Muscle layer of colon (tissue), 2 donors: ENCODE data around the gene TSPYL4.

ENCODE experiments used
- H3K27ac ChIP-seq: one replicate; pipeline ENCODE4 v1.7.0; 2013; ENCODE audit warnings: low read depth, mild to moderate bottlenecking, low read length, moderate library complexity
- H3K27me3 ChIP-seq, 2 donors: one replicate each; pipeline ENCODE4 v1.7.0; 2013; ENCODE audit warnings: low read length in 2 of 2, mild to moderate bottlenecking in 2 of 2; ENCODE audit not compliant: insufficient read depth in 2 of 2, control insufficient read depth in 1 of 2
- H3K36me3 ChIP-seq: one replicate; pipeline ENCODE4 v1.7.0; 2013; ENCODE audit warnings: mild to moderate bottlenecking, low read length; ENCODE audit not compliant: insufficient read depth
- H3K4me1 ChIP-seq: one replicate; pipeline ENCODE4 v1.7.0; 2013; ENCODE audit warnings: mild to moderate bottlenecking, low read length; ENCODE audit not compliant: insufficient read depth
- H3K4me3 ChIP-seq, 2 donors: one replicate each; pipeline ENCODE4 v1.7.0; 2013; ENCODE audit warnings: low read length in 2 of 2, low read depth in 1 of 2, mild to moderate bottlenecking in 1 of 2, moderate library complexity in 1 of 2
- H3K9ac ChIP-seq: one replicate; pipeline ENCODE4 v1.7.0; 2013; ENCODE audit warnings: low read length
- H3K9me3 ChIP-seq: one replicate; pipeline ENCODE4 v1.7.0; 2013; ENCODE audit warnings: mild to moderate bottlenecking, low read length
- donor health status: abdominal sarcoma.
- donor health status: Adenocarcinoma of cecum.

TSPYL4 gene

GRCh38 chr6:116218172-116218633, 35.7 kb downstream of the TSPYL4 start:
- H3K9me3 ChIP-seq: no peaks in the 10 kb centered on the region
- H3K4me1 ChIP-seq: no peaks in the 10 kb centered on the region
- H3K9ac ChIP-seq: no peak overlapping the region
- no peaks in the 10 kb centered on the region for H3K27me3 ChIP-seq
- no peak overlapping the region for H3K4me3 ChIP-seq
- no peaks in the 10 kb centered on the region for H3K36me3 ChIP-seq
- no peak overlapping the region for H3K27ac ChIP-seq

- no peak overlapping the region for H3K27ac ChIP-seq
- H3K9ac ChIP-seq: no peak overlapping the region
- H3K36me3 ChIP-seq: no peaks in the 10 kb centered on the region
These were observed 36.8 kb downstream of the TSPYL4 start for GRCh38 chr6:116217069-116217468.

GRCh38 chr6:116215414-116215813, 38.5 kb downstream of the TSPYL4 start:
- Histone ChIP-seq H3K9ac (no peak overlapping the region), H3K27me3 (no peaks in the 10 kb centered on the region), H3K36me3 (no peaks in the 10 kb centered on the region), H3K9me3 (no peaks in the 10 kb centered on the region), H3K27ac (no peak overlapping the region), H3K4me3 (no peak overlapping the region), H3K4me1 (no peaks in the 10 kb centered on the region)

More at GRCh38 chr6:116217069-116217468, 36.8 kb downstream of the TSPYL4 start:
- H3K9me3 ChIP-seq: no peaks in the 10 kb centered on the region
- no peaks in the 10 kb centered on the region for H3K27me3 ChIP-seq
- H3K4me3 ChIP-seq: no peak overlapping the region
- no peaks in the 10 kb centered on the region for H3K4me1 ChIP-seq

- no peaks in the 10 kb centered on the region for H3K4me1 ChIP-seq
- H3K9ac ChIP-seq: no peak overlapping the region
- H3K27ac ChIP-seq: no peak overlapping the region
- H3K36me3 ChIP-seq: no peaks in the 10 kb centered on the region
- H3K27me3 ChIP-seq: no peaks in the 10 kb centered on the region
- no peak overlapping the region for H3K4me3 ChIP-seq
- no peaks in the 10 kb centered on the region for H3K9me3 ChIP-seq
These were observed 39.2 kb downstream of the TSPYL4 start for GRCh38 chr6:116214681-116215080.

- H3K27ac ChIP-seq: no peak overlapping the region
These were observed 43.0 kb downstream of the TSPYL4 start for GRCh38 chr6:116210750-116211425.

GRCh38 chr6:116210316-116210715, 43.6 kb downstream of the TSPYL4 start:
- Histone ChIP-seq H3K27ac (no peak overlapping the region), H3K36me3 (no peaks in the 10 kb centered on the region), H3K4me1 (no peaks in the 10 kb centered on the region), H3K27me3 (no peaks in the 10 kb centered on the region), H3K9ac (no peak overlapping the region), H3K9me3 (no peaks in the 10 kb centered on the region), H3K4me3 (no peak overlapping the region)

More at GRCh38 chr6:116210750-116211425, 43.0 kb downstream of the TSPYL4 start:
- no peak overlapping the region for H3K9ac ChIP-seq
- no peaks in the 10 kb centered on the region for H3K36me3 ChIP-seq
- no peaks in the 10 kb centered on the region for H3K9me3 ChIP-seq
- H3K4me1 ChIP-seq: no peaks in the 10 kb centered on the region
- no peak overlapping the region for H3K4me3 ChIP-seq
- H3K27me3 ChIP-seq: no peaks in the 10 kb centered on the region

- no peaks in the 10 kb centered on the region for H3K36me3 ChIP-seq
- no peak overlapping the region for H3K27ac ChIP-seq
- H3K4me1 ChIP-seq: no peaks in the 10 kb centered on the region
- no peak overlapping the region for H3K4me3 ChIP-seq
- H3K9me3 ChIP-seq: no peaks in the 10 kb centered on the region
- no peaks in the 10 kb centered on the region for H3K27me3 ChIP-seq
- H3K9ac ChIP-seq: no peak overlapping the region
These were observed 45.7 kb downstream of the TSPYL4 start for GRCh38 chr6:116208056-116208785.

GRCh38 chr6:116206231-116206903, 47.5 kb downstream of the TSPYL4 start:
- Histone ChIP-seq H3K4me1 (no peaks in the 10 kb centered on the region), H3K27ac (no peak overlapping the region), H3K27me3 (no peaks in the 10 kb centered on the region), H3K4me3 (no peak overlapping the region), H3K36me3 (no peaks in the 10 kb centered on the region), H3K9me3 (no peaks in the 10 kb centered on the region), H3K9ac (no peak overlapping the region)

- Histone ChIP-seq H3K36me3 (no peaks in the 10 kb centered on the region), H3K4me1 (no peaks in the 10 kb centered on the region), H3K27me3 (no peaks in the 10 kb centered on the region), H3K9me3 (no peaks in the 10 kb centered on the region), H3K9ac (no peak overlapping the region), H3K4me3 (no peak overlapping the region), H3K27ac (no peak overlapping the region)
These were observed 48.6 kb downstream of the TSPYL4 start for GRCh38 chr6:116205281-116205680.

- H3K9me3 ChIP-seq: no peaks in the 10 kb centered on the region
- H3K9ac ChIP-seq: no peak overlapping the region
- no peaks in the 10 kb centered on the region for H3K4me1 ChIP-seq
- no peak overlapping the region for H3K27ac ChIP-seq
- H3K36me3 ChIP-seq: no peaks in the 10 kb centered on the region
- no peaks in the 10 kb centered on the region for H3K27me3 ChIP-seq
- no peak overlapping the region for H3K4me3 ChIP-seq
These were observed 52.3 kb downstream of the TSPYL4 start for GRCh38 chr6:116201538-116201937.

- Histone ChIP-seq H3K36me3 (no peaks in the 10 kb centered on the region), H3K4me1 (no peaks in the 10 kb centered on the region), H3K27ac (no peak overlapping the region), H3K27me3 (no peaks in the 10 kb centered on the region), H3K9me3 (no peaks in the 10 kb centered on the region), H3K4me3 (no peak overlapping the region), H3K9ac (no peak overlapping the region)
These were observed 53.1 kb downstream of the TSPYL4 start for GRCh38 chr6:116200619-116201249.
